GM12874 (cell line): ENCODE data around the gene EPHB3.

Experiments
- CTCF ChIP-seq: IDR thresholded peaks from 2 replicates; pipeline ENCODE4 v1.5.1; 2011; ENCODE audit warnings: low read depth, mild to moderate bottlenecking, control low read depth, low read length, moderate library complexity; ENCODE audit not compliant: insufficient read depth

Gene EPHB3

DNA sequence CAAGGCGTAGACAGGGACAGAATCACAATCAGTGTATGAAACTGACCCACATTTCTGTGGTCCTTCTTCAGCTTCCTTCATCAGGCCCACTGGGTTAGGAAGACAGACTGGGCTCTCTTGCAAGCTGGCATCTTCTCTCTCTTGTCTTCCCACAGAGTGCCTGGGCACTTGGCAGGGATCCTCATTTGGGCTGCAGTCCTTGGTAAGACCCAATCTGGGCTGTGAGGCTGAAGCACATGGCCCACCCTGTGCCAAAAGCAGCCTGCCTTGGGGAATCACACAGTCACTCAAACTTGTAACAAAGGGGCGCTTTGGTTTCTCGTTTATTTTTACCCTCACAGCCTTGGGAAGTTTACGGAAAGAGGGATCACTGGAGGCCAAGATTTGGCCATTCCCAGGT is 8.2 kb upstream of the EPHB3 start:
- TF ChIP-seq CTCF, result no peak

- TF ChIP-seq CTCF, result no peak
These were observed 7.1 kb upstream of the EPHB3 start for GRCh38 chr3:184554461-184554860.

DNA sequence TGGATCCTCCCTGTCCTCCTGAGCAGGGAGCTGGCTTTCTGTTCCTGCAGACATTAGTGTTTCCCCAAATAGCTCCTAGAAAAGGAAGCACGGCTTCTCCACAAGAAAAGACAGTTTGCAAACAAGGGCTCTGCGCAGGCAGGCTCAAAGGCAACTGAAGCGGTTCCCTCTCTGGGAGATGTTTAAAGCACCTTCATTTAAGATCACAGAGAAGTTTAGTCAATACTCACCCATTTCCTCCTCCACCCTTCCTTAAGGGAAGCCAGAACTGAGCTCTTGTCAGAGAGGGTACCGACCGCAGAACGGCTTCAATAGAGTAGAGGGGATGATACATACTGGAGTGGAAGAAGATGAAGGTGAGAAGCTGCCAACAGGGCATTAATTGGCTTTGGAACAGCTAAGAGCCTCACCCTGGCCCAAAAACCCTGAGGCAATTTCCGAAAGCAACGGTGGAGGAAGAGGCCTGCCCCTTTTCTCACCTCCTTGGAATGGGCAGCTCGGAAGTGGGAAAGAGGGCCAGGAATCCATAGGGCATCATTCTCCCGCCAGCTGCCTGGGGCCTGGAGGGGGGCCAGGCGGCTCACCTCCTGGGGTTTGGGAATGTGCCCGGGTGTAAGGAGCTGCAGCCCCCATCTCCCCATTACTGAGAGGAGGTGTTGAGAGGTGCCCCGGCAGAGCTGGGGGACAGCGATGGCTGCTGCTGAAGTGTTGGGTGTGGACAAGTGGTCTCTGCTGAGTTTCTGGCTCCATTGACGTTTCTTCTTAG is 4.8 kb upstream of the EPHB3 start:
- TF ChIP-seq CTCF, result no peak

- TF ChIP-seq CTCF, result no peak
These were observed 4.1 kb upstream of the EPHB3 start for GRCh38 chr3:184557348-184557950.

DNA sequence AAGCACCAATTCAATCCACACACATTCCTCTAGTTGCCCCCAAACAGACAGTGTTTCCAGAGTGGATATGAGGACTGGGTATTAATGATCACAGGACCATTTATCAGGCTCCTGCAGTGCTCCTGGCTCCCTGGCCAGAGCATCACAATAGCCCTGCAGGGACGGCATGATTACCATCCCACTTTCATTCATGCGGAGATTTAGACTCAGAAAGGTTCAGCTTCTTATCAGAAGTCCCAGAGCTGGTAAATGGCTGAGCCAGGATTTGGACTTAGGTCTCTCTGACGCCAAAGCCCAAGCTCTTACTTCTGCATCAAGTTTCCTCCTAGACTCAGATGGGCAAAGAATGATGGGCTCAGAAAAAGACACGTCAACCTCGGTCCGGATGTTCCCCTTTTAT is 2.9 kb upstream of the EPHB3 start:
- no peak for TF ChIP-seq CTCF

DNA sequence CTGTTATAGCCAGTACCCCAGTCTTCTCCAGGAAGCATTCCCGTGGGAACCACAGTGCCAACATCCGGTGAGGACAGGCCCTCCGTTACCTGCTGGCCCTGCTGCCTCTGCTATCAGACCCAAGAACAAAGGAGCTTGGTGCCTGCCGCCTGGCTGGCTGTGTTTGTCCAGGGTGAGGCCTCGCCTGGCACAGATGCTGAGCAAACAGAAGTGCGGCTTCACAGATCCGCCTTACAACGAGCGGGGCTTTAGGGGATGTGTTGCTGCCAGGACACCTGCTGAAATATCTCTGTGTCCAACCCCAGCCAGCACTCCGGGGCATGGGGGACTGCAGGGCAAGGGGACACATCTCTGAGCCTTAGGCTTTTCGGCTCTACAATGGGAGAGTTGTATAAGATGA is 2.2 kb upstream of the EPHB3 start:
- TF ChIP-seq CTCF, result no peak

DNA sequence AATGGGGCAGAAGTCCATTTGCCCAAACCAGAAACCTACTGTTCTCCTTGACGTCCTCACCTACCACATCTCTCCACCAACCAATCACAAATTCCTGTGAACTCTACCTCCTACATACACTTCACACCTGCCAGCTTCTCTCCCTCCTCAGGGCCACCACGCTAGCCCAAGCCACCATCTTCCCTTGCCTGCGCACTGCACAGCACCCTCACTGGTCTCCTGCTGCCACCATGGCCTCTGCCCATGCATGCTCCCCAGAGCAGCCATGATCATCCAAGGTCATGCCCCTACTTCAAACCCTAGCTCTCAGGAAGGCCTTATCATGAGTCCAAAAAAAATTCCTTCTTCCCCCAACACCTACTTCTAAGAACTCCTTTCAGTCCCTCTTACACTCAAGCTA is 1.1 kb upstream of the EPHB3 start:
- no peak for TF ChIP-seq CTCF
